GM19328 (cell line): ENCODE data around the gene TPRG1L.

ENCODE experiments used
- ATAC-seq: cut with Tn5 transposase; IDR thresholded peaks from one replicate; pipeline ENCODE4 v1.9.1; 2021; ENCODE audit warnings: mild to moderate bottlenecking, moderate library complexity; ENCODE audit not compliant: unreplicated experiment

TPRG1L gene

DNA sequence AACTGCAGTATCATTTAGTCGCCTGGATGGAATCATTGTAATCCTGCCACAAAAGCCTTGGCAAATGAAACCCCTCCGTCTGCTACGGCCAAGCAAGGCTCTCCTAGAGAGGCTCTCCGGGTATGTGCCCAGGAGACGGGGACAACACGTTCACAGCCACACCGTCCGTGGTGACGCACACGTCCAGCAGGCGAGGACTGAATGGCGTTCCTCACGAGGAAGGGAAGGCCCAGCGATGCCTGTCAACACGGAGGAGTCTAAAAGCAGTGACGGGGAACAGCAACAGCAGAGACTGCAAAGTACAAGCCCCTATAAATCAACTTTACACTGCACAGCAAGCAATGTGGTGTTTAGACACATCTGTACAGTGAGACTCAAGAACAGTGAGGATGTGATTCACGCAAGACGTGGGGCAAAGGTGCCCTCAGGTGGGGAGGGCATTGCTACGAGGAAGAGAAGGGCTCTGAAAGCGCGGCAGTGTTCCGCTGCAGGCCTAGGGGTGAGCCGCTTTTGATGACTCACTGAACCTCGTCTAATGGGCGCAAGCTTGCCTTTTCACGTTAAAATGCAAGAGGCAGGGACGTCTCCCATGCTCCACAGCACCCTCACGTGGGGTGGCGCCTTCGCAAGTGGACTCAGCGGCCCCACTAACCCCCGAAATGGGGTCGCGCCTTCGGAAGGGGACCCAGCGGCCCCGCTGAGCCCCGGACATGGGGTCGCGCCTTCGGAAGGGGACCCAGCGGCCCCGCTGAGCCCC is 18.3 kb downstream of the TPRG1L start:
- ATAC-seq: no peak

DNA sequence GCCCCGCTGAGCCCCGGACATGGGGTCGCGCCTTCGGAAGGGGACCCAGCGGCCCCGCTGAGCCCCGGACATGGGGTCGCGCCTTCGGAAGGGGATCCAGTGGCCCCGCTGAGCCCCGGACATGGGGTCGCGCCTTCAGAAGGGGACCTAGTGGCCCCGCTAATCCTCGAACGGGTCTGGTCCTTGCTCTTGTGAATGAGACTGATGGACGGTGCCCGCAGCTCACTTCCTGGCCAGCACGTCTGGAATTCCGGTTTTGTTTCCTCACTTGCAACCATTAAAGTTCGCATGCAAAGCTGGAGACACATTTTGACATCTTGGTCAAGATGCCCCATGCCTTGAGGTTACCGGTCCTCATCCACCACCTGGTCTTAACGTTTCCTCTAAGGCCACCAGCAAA is 19.5 kb downstream of the TPRG1L start:
- ATAC-seq: no peak

DNA sequence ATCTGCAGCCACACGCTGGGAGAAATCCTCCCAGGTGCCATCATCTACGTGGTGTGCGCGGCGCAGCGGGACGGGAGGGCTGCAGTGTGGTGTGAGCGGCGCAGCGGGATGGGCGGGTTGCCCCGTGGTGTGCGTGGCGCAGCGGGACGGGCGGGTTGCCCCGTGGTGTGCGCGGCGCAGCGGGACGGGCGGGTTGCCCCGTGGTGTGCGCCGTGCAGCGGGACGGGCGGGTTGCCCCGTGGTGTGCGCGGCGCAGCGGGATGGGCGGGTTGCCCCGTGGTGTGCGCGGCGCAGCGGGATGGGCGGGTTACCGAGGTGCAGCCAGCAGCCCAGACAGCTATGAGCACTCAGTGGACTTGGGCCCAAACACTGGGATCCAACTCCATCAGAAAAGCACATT is 20.4 kb downstream of the TPRG1L start:
- no peak for ATAC-seq

- no peak for ATAC-seq
Measured at GRCh38 chr1:3645666-3646355, 21.0 kb downstream of the TPRG1L start.

DNA sequence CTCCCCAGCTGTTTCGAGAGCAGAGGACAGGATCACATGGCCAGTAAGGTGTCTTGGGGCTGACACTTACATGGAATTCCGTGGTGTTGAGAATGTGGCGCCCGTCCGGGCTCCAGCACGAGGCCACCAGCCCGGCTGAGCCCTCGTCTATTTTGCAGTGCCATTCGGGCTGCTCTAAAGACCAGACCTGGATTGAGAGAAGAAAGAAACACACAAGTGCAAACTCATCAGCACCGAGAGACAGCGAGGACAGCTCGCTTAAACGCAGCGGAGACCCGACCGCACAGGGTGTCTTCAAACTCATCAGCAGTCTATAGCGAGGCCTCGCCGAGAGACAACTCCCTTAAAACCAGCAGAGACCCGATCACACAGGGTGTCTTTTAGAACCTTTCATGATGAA is 21.8 kb downstream of the TPRG1L start:
- ATAC-seq: no peak

GRCh38 chr1:3649342-3650247 is 24.8 kb downstream of the TPRG1L start, which contains the start of gene WRAP73:
Gene WRAP73, minus strand, starts transcription at chr1:3650103. Its CDS starts 104 bp downstream, at chr1:3649999.
- peak; percentile 76 for ATAC-seq

DNA sequence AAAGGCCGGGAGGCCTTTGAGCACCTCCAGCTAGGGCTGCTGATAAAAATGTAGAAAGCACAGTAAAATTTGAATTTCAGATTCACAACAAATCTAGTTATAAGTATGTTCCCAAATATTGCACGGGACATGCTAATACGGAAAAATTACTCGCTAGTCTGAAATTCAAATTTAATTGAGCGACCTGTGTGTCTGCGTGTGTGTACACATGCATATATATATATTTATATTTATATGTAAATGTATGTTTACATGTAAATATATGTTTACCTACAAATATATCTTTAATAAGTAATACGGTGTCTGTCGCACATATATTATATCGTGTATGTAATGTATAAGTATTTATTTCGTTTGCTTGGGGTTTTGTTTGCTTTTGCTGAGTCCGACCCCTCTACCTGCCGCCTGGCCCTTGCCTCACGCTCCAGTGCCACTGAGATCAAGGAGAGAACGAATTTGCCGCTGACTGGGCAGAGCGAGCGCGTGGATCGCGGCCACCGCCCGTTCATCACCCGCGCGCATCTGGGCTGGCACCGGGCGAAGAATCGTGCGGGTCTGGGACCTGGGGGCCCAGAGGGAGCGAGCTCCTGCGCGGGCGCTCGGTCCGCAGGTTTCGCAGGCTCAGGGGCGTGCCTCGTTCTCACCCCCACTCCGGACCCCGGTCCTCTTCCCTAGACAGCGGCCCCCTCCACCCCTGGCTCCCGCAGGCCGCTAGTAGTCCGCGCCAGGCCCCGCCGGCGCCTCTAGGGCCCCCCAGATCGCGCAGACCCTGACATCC is 25.6 kb downstream of the TPRG1L start:
- no peak for ATAC-seq

DNA sequence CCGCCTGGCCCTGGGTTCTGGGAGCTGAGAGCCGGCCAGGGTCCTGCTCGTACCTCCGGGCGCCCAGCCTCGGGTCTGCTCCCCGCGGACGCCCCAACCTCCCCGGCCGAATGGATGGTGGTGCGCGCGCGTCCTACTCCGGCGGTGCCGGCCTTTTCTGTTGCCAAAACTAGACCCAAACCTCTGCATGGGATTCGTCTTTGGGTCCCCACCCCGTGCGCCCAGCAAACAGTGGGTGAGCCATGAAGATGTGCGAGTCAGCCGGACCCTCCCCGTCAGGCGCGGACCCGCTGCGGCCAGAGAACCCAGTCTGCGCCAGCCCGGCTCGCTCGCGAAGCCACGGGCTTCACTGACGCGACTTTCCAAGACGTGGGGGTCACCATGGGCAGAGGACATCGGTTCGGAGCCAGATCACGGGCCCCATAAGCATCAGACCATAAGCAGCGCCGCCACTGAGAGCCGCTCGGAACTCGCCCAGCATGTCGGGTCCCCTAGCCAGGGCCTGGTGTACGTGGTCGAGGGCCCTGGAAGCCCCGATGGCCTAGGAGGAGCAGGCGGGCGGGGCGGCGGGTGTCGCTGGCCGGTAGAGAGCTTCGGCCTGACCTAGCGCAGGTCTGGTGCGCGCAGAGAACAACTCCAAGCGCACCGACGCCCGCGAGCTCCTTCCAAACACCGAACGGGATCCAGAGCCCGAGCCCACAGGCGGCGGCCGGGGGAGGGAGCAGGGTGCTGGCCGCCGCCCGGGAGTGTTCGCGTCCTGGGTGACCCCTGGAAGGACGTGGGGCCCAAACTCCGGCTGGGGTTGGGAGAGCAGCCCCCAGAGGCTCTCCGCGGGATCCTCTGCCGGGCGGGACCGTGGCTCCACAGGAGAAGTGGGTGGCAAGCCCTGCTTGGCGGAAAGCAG is 26.5 kb downstream of the TPRG1L start:
- no peak for ATAC-seq

- no peak for ATAC-seq
Measured at GRCh38 chr1:3651930-3652547, 27.2 kb downstream of the TPRG1L start, which contains the start of gene TP73. Gene TP73, plus strand, starts transcription at chr1:3652516. Its CDS starts 29,850 bp downstream, at chr1:3682366.

DNA sequence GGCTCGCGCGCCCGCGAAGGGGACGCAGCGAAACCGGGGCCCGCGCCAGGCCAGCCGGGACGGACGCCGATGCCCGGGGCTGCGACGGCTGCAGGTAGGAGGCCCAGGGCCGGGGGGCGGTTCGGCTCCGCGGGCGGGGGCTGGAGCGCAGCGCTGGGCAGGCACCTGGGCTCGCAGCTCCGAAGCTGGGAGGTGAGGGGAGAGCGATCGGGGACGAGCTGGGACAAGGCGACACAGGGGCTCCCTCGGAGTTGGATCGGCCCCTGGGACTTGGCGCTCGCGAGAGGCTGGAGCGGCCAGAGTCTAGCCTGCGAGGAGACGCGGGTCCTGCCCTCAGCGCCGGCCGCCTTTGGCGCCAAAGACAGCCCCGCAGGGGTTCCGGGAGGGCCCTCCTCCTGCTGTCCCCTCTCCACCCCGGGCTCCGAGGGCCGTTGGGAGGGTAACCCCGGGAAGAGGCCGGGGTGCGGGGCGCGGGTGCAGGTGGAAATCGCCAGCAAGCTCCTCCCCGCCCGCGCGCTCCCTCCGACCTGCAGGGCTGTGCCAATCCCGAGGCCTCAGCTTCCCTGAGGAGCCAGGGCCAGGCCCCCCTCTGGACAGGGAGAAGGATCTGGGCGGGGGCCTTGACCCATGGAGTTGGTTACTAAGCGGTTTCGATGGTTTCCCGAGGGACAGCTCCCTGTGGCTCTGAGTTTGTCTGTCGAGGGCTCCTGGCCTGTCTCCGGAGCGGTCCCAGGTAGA is 27.9 kb downstream of the TPRG1L start:
- ATAC-seq: no peak

DNA sequence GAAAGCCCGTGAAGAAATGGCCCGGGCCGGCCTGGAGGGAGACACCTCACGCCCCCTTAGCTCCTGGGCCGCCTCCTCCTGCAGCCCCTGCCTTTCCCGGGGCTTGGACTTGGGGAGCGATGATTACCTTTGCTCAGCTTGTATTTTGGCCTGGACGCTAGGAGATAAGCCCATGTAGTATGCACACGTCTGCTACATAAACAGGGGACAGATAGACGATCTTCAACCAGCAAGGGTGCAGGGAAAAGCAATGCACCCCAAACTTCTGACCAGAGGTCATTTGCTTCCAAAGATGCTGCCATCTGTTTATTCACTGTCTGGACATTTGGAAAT is 28.4 kb downstream of the TPRG1L start:
- ATAC-seq: no peak

DNA sequence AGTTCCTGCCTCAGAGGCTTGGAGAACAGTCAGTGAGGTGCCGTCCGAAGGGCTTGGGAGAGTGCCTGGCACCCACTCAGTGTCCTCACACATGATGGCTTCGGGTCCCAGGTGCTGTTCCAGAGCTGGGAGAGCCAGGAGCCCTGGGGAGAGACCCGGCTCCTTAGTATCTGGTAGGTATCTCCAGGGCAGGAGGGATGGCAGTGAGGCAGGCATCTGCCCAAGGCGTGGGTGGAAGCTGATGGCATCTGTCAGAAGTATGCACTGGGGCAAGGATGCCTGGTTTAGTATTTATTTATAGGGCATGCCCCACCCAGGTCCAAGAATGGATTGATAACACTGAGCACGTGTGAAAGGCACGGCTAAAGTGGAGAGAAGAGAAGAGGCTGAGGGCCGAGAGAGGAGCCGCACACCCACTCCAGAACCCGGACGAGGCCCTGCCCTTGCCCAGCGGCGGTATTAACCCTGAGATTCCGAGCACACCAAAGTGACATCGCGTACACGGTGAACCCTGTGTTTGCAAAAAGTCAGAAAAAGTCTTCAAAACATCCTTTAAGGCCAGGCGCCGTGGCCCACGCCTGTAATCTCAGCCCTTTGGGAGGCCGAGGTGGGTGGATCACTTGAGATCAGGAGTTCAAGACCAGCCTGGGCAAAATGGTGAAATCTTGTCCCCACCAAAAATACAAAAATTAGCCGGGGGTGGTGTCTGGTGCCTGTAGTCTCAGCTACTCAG is 29.9 kb downstream of the TPRG1L start:
- no peak for ATAC-seq

GRCh38 chr1:3656450-3657095 is 31.8 kb downstream of the TPRG1L start:
- ATAC-seq: no peak

DNA sequence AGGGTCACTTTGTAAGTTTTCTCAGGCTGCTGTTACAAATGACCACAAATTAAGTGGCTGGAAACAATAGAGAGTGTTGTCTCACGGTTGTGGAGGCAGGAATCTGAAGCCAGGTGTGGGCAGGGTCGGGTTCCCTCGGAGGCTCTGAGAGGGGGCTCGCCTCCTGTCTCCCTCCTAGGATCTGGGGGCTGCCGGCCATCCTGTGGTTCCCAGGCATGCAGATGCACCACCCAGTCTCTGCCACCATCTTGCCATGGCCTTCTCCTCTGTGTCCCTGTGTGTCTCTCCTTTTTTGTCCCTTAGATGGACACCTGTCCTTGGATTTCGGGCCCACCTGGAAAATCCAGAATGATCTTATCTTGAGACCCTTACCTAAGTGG is 32.3 kb downstream of the TPRG1L start:
- ATAC-seq: no peak

DNA sequence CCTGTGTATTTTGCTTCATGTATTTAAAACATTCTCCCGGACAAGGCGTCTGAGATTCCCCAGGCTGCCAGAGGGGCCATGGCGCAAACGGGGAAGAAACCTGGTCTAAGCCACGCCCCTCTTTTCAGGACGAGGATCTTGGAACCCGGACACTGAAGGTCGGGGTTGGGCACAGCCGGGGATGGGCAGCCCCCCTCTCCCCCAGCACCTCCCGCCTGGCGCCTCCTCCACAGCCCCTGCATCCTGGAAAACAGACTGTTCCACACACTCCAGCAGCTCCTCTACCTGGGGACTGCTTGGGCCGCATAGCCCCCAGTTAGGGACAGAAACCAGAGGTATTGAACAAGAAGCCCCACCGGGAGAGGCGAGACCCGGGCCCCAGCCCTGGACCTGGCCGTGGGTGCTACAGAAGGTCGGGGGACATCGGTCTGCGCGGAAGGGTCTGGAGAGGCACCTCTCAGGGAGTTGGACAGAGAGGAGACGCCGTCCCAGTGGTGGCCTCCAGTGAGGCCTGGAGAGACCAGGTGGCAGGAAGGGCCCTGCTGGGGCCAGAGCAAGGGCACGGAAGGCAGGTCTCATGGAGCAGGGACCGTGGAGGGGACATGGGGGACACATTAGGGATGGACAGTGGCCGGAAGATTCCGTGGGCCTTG is 32.9 kb downstream of the TPRG1L start:
- ATAC-seq: no peak

GRCh38 chr1:3658231-3658615 is 33.4 kb downstream of the TPRG1L start:
- ATAC-seq: no peak

- ATAC-seq: no peak
Measured at GRCh38 chr1:3659093-3659492, 34.3 kb downstream of the TPRG1L start.
